NCI-H2081 (cell line): Measurements from ENCODE around the gene PSME1.
A peak's percentile ranks its signal among the peaks of the same experiment; 100 is the strongest.
"Not testable (repeated sequence)": the region's sequence is repeated elsewhere in the genome, so short reads cannot be mapped to it uniquely, and the experiment has no call there.

ENCODE experiments used
- DNase-seq, 2 experiments: peaks; one replicate each; lab custom pipeline; 2025; lab: John Stamatoyannopoulos, UW

Gene PSME1

GRCh38 chr14:24105609-24106239 is 30.3 kb upstream of the PSME1 start:
- not testable (repeated sequence) for DNase-seq

- no peak for DNase-seq
These were observed 29.2 kb upstream of the PSME1 start for GRCh38 chr14:24106672-24107271.

GRCh38 chr14:24108336-24108874 is 27.6 kb upstream of the PSME1 start:
- no peak for DNase-seq

- no peak for DNase-seq
These were observed 25.9 kb upstream of the PSME1 start for GRCh38 chr14:24110060-24110459.

GRCh38 chr14:24110523-24110922 is 25.5 kb upstream of the PSME1 start:
- DNase-seq, result no peak

GRCh38 chr14:24113379-24113800 is 22.6 kb upstream of the PSME1 start:
- no peak for DNase-seq

GRCh38 chr14:24113801-24114531 is 22.0 kb upstream of the PSME1 start:
- peak; percentile 74 to 92 for DNase-seq

- peak; percentile 99 for DNase-seq
These were observed 21.2 kb upstream of the PSME1 start, which contains the start of the genes DCAF11 and NRL for GRCh38 chr14:24114532-24115421. Gene DCAF11 (plus strand): TSS chr14:24114777. CDS start chr14:24115595, 818 bp downstream. Gene NRL (minus strand): TSS chr14:24114949. CDS start chr14:24082848, 32,101 bp downstream.

GRCh38 chr14:24115422-24116127 is 20.4 kb upstream of the PSME1 start:
- DNase-seq, result no peak

GRCh38 chr14:24116128-24116814 is 19.7 kb upstream of the PSME1 start:
- no peak for DNase-seq

- no peak for DNase-seq
These were observed 18.8 kb upstream of the PSME1 start for GRCh38 chr14:24117179-24117578.

- no peak for DNase-seq
These were observed 16.3 kb upstream of the PSME1 start for GRCh38 chr14:24119691-24120090.

GRCh38 chr14:24121210-24121609 is 14.8 kb upstream of the PSME1 start:
- DNase-seq, result no peak

GRCh38 chr14:24122416-24122815 is 13.6 kb upstream of the PSME1 start:
- DNase-seq, result no peak

GRCh38 chr14:24122898-24123297 is 13.1 kb upstream of the PSME1 start:
- DNase-seq, result no peak

- DNase-seq, result no peak
These were observed 12.3 kb upstream of the PSME1 start for GRCh38 chr14:24123424-24124417.

GRCh38 chr14:24126939-24127338 is 9.1 kb upstream of the PSME1 start:
- no peak for DNase-seq

- no peak for DNase-seq
These were observed 8.3 kb upstream of the PSME1 start for GRCh38 chr14:24127673-24128072.

GRCh38 chr14:24129410-24129998 is 6.5 kb upstream of the PSME1 start:
- DNase-seq, result no peak
